WTC11 (cell line): ENCODE results near the gene PTPN7. TPM values are rescaled to one million over a fixed set of nuclear protein-coding genes. Genes with fewer than 3 reads are reported as not detected.

Experiments
- ATAC-seq: fragments of 200-7000 bp; cut with Tn5 transposase; 2 replicates; pipeline ENCODE4 v1.10.0; 2021; ENCODE audit warnings: mild to moderate bottlenecking, moderate library complexity
- CTCF ChIA-PET: fragments of 300-600 bp; sonication (Branson Sonifier 250); formaldehyde crosslinking; loops from one replicate; lab custom pipeline; 2021; ENCODE audit warnings: antibody characterized with exemption; lab: Charles Lee
- POLR2A ChIA-PET: fragments of 350-600 bp; sonication (Branson Sonifier 250); formaldehyde crosslinking; loops from one replicate; lab custom pipeline; 2021; ENCODE audit warnings: antibody characterized with exemption; lab: Charles Lee
- DNase-seq: peaks from one replicate; pipeline ENCODE4 v3.0.0; 2021; ENCODE audit warnings: low spot score
- H3K27ac Mint-ChIP-seq: 2 replicates; pipeline ENCODE4 v1.8.0; 2021; ENCODE audit warnings: mixed read lengths
- H3K27me3 Mint-ChIP-seq: 2 replicates; pipeline ENCODE4 v1.8.0; 2021; ENCODE audit warnings: low read depth, mild to moderate bottlenecking, moderate library complexity, mixed read lengths
- H3K36me3 Mint-ChIP-seq: 2 replicates; pipeline ENCODE4 v1.8.0; 2021; ENCODE audit warnings: mixed read lengths
- H3K4me1 Mint-ChIP-seq: 2 replicates; pipeline ENCODE4 v1.8.0; 2022; ENCODE audit warnings: mixed read lengths
- H3K4me3 Mint-ChIP-seq: 2 replicates; pipeline ENCODE4 v1.8.0; 2021; ENCODE audit warnings: mild to moderate bottlenecking, moderate library complexity, mixed read lengths
- H3K9me3 Mint-ChIP-seq: 2 replicates; pipeline ENCODE4 v1.8.0; 2021; ENCODE audit warnings: mixed read lengths
- ATF2 ChIP-seq: sonication (generic); formaldehyde crosslinking; IDR thresholded peaks from 2 replicates; pipeline ENCODE4 v1.8.1; 2022; ENCODE audit warnings: low read depth, missing genetic modification reagents, borderline replicate concordance
- CREB1 ChIP-seq: sonication (generic); formaldehyde crosslinking; IDR thresholded peaks from 2 replicates; pipeline ENCODE4 v1.8.0; 2023; ENCODE audit warnings: mild to moderate bottlenecking, missing genetic modification reagents
- CREM ChIP-seq: sonication (generic); formaldehyde crosslinking; IDR thresholded peaks from 2 replicates; pipeline ENCODE4 v1.8.1; 2022; ENCODE audit warnings: mild to moderate bottlenecking, missing genetic modification reagents, moderate library complexity
- EMX1 ChIP-seq: fragments of 250-450 bp; sonication (Bioruptor Pico); IDR thresholded peaks from 2 replicates; pipeline ENCODE4 v1.8.0; 2021; ENCODE audit warnings: mild to moderate bottlenecking
- ETV6 ChIP-seq: sonication (generic); formaldehyde crosslinking; IDR thresholded peaks from 2 replicates; pipeline ENCODE4 v1.8.1; 2022; ENCODE audit warnings: mild to moderate bottlenecking, missing genetic modification reagents
- FOXJ3 ChIP-seq: sonication (generic); formaldehyde crosslinking; IDR thresholded peaks from 2 replicates; pipeline ENCODE4 v1.9.0; 2021; ENCODE audit warnings: missing genetic modification reagents, mild to moderate bottlenecking, borderline replicate concordance
- FOXK1 ChIP-seq: sonication (generic); formaldehyde crosslinking; IDR thresholded peaks from 2 replicates; pipeline ENCODE4 v1.8.0; 2022; ENCODE audit warnings: mild to moderate bottlenecking, moderate library complexity, missing genetic modification reagents
- IRF1 ChIP-seq: sonication (generic); formaldehyde crosslinking; IDR thresholded peaks from 2 replicates; pipeline ENCODE4 v1.8.0; 2023; ENCODE audit warnings: missing genetic modification reagents
- NR2C2 ChIP-seq: sonication (generic); formaldehyde crosslinking; IDR thresholded peaks from 2 replicates; pipeline ENCODE4 v1.8.0; 2022; ENCODE audit warnings: mild to moderate bottlenecking, missing genetic modification reagents
- OVOL2 ChIP-seq: fragments of 250-450 bp; sonication (Bioruptor Pico); IDR thresholded peaks from 2 replicates; pipeline ENCODE4 v1.9.0; 2021; ENCODE audit warnings: mild to moderate bottlenecking, borderline replicate concordance
- RELA ChIP-seq: sonication (generic); formaldehyde crosslinking; IDR thresholded peaks from 2 replicates; pipeline ENCODE4 v1.8.1; 2022; ENCODE audit warnings: missing genetic modification reagents, mild to moderate bottlenecking, borderline replicate concordance
- SMAD4 ChIP-seq: sonication (generic); formaldehyde crosslinking; IDR thresholded peaks from 2 replicates; pipeline ENCODE4 v1.8.0; 2022; ENCODE audit warnings: mild to moderate bottlenecking, missing genetic modification reagents
- USF1 ChIP-seq: sonication (generic); formaldehyde crosslinking; IDR thresholded peaks from 2 replicates; pipeline ENCODE4 v1.8.0; 2022; ENCODE audit warnings: mild to moderate bottlenecking, missing genetic modification reagents
- ZNF121 ChIP-seq: sonication (generic); formaldehyde crosslinking; IDR thresholded peaks from 2 replicates; pipeline ENCODE4 v1.8.0; 2023; ENCODE audit warnings: missing genetic modification reagents
- ZNF281 ChIP-seq: sonication (generic); formaldehyde crosslinking; IDR thresholded peaks from 2 replicates; pipeline ENCODE4 v1.8.0; 2023; ENCODE audit warnings: mild to moderate bottlenecking, missing genetic modification reagents
- ZNF396 ChIP-seq: fragments of 250-450 bp; sonication (Bioruptor Pico); IDR thresholded peaks from 2 replicates; pipeline ENCODE4 v1.8.0; 2021; ENCODE audit warnings: mild to moderate bottlenecking, moderate library complexity, borderline replicate concordance
- ZNF423 ChIP-seq: fragments of 250-450 bp; sonication (Bioruptor Pico); IDR thresholded peaks from 2 replicates; pipeline ENCODE4 v2.1.2; 2022; ENCODE audit warnings: mild to moderate bottlenecking, moderate library complexity
- total RNA-seq: library from RNA; stranded (reverse); gene quantifications from 3 replicates; pipeline ENCODE4 v1.2.3, GENCODE V29; 2021
- TF ChIP-seq, protein P1 (sequence below): sonication (generic); formaldehyde crosslinking; IDR thresholded peaks from 2 replicates; pipeline ENCODE4 v1.8.1; 2023; ENCODE audit warnings: mild to moderate bottlenecking, missing genetic modification reagents

The PTPN7 gene
- total RNA-seq, 1 experiment from 2014 or later, result 0.98 TPM

- TF ChIP-seq USF1 (no peak), OVOL2 (CRISPR knock-in tag) (no peak), ETV6 (CRISPR knock-in tag) (no peak), SMAD4 (CRISPR knock-in tag) (no peak)
- TF ChIP-seq, protein P1, sequence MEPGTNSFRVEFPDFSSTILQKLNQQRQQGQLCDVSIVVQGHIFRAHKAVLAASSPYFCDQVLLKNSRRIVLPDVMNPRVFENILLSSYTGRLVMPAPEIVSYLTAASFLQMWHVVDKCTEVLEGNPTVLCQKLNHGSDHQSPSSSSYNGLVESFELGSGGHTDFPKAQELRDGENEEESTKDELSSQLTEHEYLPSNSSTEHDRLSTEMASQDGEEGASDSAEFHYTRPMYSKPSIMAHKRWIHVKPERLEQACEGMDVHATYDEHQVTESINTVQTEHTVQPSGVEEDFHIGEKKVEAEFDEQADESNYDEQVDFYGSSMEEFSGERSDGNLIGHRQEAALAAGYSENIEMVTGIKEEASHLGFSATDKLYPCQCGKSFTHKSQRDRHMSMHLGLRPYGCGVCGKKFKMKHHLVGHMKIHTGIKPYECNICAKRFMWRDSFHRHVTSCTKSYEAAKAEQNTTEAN, result no peak
Measured at GRCh38 chr1:202184750-202185460, 24.5 kb upstream of the PTPN7 start (continued).

GRCh38 chr1:202182040-202182877 is 21.9 kb upstream of the PTPN7 start:
- H3K4me3 Mint-ChIP-seq, result no peak overlapping the region
- no peaks in the 10 kb centered on the region for H3K9me3 Mint-ChIP-seq
- peaks cover 13% of the 10 kb centered on the region for H3K4me1 Mint-ChIP-seq
- ChIA-PET POLR2A (no interaction called here), CTCF (interaction anchor here (1.4 to 2.0 kb wide), 5 partner anchors 8 to 69 kb away, joined by 3 to 19 read pairs (median 6); partner anchors contain the start of gene PTPN7)
- H3K27me3 Mint-ChIP-seq, result peaks cover 4% of the 10 kb centered on the region; the same call in 1 of the 2 replicates
- DNase-seq (no peak), ATAC-seq (no peak)
- H3K27ac Mint-ChIP-seq, result no peak overlapping the region
- H3K36me3 Mint-ChIP-seq, result no peaks in the 10 kb centered on the region
- no peak for TF ChIP-seq ZNF423 (CRISPR knock-in tag)
- TF ChIP-seq IRF1 (CRISPR knock-in tag), result no peak
- TF ChIP-seq NR2C2 (CRISPR knock-in tag), result no peak
- no peak for TF ChIP-seq EMX1 (CRISPR knock-in tag)
- TF ChIP-seq RELA, result no peak
- TF ChIP-seq FOXK1 (CRISPR knock-in tag), result no peak
- TF ChIP-seq ZNF396 (CRISPR knock-in tag), result no peak
- no peak for TF ChIP-seq ZNF281 (CRISPR knock-in tag)
- no peak for TF ChIP-seq ZNF121 (CRISPR knock-in tag)
- TF ChIP-seq FOXJ3 (CRISPR knock-in tag), result no peak
- TF ChIP-seq CREB1 (CRISPR knock-in tag), result no peak
- no peak for TF ChIP-seq ATF2 (CRISPR knock-in tag)
- no peak for TF ChIP-seq CREM (CRISPR knock-in tag)
